Measurements from ENCODE around the gene MALL.

DNA sequence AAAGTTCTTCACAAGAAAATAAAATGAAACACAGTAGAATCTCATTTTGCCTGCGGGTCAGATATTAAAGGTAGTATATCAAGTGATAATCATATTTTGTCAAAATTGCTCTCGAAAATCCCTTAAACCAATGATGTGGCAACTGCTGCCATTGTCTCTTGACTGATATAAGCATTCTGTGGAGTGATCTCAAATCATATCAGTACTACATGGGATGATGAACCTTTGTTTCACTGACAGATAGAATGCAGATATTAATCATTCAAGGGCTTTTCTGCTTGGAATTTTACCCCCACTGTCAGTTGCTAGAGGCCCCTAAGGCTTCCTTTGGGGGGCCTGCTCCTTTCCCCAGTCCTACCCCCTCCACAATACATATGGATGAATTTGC, 31.3 kb upstream of the MALL start:
- TF ChIP-seq, protein P1, sequence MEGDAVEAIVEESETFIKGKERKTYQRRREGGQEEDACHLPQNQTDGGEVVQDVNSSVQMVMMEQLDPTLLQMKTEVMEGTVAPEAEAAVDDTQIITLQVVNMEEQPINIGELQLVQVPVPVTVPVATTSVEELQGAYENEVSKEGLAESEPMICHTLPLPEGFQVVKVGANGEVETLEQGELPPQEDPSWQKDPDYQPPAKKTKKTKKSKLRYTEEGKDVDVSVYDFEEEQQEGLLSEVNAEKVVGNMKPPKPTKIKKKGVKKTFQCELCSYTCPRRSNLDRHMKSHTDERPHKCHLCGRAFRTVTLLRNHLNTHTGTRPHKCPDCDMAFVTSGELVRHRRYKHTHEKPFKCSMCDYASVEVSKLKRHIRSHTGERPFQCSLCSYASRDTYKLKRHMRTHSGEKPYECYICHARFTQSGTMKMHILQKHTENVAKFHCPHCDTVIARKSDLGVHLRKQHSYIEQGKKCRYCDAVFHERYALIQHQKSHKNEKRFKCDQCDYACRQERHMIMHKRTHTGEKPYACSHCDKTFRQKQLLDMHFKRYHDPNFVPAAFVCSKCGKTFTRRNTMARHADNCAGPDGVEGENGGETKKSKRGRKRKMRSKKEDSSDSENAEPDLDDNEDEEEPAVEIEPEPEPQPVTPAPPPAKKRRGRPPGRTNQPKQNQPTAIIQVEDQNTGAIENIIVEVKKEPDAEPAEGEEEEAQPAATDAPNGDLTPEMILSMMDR (IDR thresholded peaks at IDR 0.05; ENCODE audit: low read depth, low read length): no peak
- TF ChIP-seq EZH2phosphoT487 (IDR thresholded peaks at IDR 0.05; ENCODE audit: low read depth): no peak

Data from OCI-LY3 (cell line).